Mesothelial cell of epicardium (in vitro differentiated cells): ENCODE results near the gene RERE. TPM values are rescaled to one million over a fixed set of nuclear protein-coding genes. Genes with fewer than 3 reads are reported as not detected.
A peak's percentile ranks its signal among the peaks of the same experiment; 100 is the strongest.

ENCODE experiments used
- DNase-seq, 2 experiments: peaks; one replicate each; pipeline ENCODE4 v3.0.0; 2021; ENCODE audit warnings: low spot score in 2 of 2; ENCODE audit not compliant: unreplicated experiment in 2 of 2
- H3K27ac Mint-ChIP-seq: 2 replicates; pipeline ENCODE4 v1.8.0; 2021; ENCODE audit warnings: mixed read lengths
- H3K27me3 Mint-ChIP-seq: 2 replicates; pipeline ENCODE4 v1.8.0; 2021; ENCODE audit warnings: low read depth, mixed read lengths
- H3K36me3 Mint-ChIP-seq: 2 replicates; pipeline ENCODE4 v1.8.0; 2021; ENCODE audit warnings: mixed read lengths
- H3K4me1 Mint-ChIP-seq: 2 replicates; pipeline ENCODE4 v1.8.0; 2021; ENCODE audit warnings: mixed read lengths
- H3K4me3 Mint-ChIP-seq: 2 replicates; pipeline ENCODE4 v1.8.0; 2021; ENCODE audit warnings: mild to moderate bottlenecking, moderate library complexity, mixed read lengths
- H3K9me3 Mint-ChIP-seq: 2 replicates; pipeline ENCODE4 v1.8.0; 2021; ENCODE audit warnings: mixed read lengths
- total RNA-seq: library from RNA; stranded (reverse); gene quantifications from 3 replicates; pipeline ENCODE4 v1.2.1, GENCODE V29; 2021
- TF ChIP-seq, protein P1 (sequence below): fragments of 200-600 bp; sonication (generic); IDR thresholded peaks from one replicate; pipeline ENCODE4 v1.5.0; 2021; ENCODE audit warnings: antibody characterized with exemption; ENCODE audit not compliant: unreplicated experiment

Gene RERE
- total RNA-seq, 1 donor from 2014 or later, result 187 TPM

DNA sequence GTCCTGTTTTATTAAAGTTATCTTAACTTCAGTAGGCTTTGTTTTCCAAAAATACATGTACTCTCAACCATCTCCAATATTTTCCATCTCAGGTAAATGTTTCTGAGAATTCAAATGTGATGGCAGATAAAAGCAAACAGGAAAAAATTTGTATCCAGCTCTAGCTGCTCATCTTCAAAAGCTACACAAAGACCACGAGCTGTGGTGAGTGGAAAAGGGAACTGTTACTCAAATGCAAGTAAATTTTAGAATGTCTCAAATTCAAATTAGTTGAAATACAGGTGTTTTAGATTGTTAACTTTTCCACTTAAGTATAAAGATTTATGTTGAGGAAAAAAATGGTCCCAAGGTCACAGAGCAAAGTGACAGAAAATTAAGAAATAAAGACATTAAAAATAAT lies 283.5 kb downstream of the RERE start:
- H3K27me3 Mint-ChIP-seq, result no peaks in the 10 kb centered on the region
- peak overlapping the region; percentile 30 for H3K27ac Mint-ChIP-seq
- peaks cover 38% of the 10 kb centered on the region for H3K4me1 Mint-ChIP-seq
- TF ChIP-seq, protein P1, sequence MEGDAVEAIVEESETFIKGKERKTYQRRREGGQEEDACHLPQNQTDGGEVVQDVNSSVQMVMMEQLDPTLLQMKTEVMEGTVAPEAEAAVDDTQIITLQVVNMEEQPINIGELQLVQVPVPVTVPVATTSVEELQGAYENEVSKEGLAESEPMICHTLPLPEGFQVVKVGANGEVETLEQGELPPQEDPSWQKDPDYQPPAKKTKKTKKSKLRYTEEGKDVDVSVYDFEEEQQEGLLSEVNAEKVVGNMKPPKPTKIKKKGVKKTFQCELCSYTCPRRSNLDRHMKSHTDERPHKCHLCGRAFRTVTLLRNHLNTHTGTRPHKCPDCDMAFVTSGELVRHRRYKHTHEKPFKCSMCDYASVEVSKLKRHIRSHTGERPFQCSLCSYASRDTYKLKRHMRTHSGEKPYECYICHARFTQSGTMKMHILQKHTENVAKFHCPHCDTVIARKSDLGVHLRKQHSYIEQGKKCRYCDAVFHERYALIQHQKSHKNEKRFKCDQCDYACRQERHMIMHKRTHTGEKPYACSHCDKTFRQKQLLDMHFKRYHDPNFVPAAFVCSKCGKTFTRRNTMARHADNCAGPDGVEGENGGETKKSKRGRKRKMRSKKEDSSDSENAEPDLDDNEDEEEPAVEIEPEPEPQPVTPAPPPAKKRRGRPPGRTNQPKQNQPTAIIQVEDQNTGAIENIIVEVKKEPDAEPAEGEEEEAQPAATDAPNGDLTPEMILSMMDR, result no peak
- DNase-seq, result no peak
- H3K36me3 Mint-ChIP-seq, result peaks cover 7% of the 10 kb centered on the region
- no peaks in the 10 kb centered on the region for H3K9me3 Mint-ChIP-seq
- no peak overlapping the region for H3K4me3 Mint-ChIP-seq

DNA sequence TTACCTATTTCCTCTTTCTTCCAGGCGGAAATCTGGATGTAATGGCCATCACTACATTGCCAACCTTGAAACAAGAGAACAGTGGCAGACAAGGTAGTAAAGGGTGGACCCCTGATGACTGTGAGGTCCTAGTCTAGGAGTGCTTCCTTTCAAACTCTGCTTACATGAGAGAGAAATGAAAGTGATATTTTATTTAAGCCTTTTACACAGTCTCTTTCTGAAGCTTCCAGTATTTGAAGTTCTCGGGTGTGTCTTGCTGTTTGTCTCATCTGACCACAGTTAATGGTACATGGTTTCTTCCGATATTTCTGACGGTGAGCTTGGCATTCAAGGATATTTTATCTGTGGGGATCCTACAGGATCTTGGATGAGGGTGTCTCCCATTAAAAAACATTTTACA lies 284.3 kb downstream of the RERE start:
- Mint-ChIP-seq H3K4me3 (no peak overlapping the region), H3K9me3 (no peaks in the 10 kb centered on the region), H3K27ac (peak overlapping the region; percentile 30), H3K27me3 (no peaks in the 10 kb centered on the region), H3K4me1 (peaks cover 36% of the 10 kb centered on the region), H3K36me3 (peaks cover 7% of the 10 kb centered on the region)
- TF ChIP-seq, protein P1, result no peak
- no peak for DNase-seq

DNA sequence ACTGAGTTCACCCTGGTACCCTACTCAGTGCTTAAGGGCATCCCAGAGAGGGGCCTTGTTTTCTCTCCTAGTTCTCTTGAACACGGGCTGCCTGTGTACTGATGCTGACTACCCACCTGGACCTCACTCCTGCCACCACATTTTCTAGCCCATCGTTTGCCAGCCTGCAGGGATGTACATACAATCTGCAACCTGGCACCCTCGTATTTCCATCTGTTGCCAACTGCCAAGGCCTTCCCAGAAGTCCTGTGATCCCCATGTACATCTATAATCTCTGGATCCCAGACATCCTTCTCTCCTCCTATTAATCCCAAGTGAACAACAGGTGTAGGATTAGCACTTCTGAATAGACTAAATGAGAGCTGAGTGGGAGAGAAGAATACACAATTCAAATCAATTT lies 287.5 kb downstream of the RERE start:
- no peaks in the 10 kb centered on the region for H3K9me3 Mint-ChIP-seq

DNA sequence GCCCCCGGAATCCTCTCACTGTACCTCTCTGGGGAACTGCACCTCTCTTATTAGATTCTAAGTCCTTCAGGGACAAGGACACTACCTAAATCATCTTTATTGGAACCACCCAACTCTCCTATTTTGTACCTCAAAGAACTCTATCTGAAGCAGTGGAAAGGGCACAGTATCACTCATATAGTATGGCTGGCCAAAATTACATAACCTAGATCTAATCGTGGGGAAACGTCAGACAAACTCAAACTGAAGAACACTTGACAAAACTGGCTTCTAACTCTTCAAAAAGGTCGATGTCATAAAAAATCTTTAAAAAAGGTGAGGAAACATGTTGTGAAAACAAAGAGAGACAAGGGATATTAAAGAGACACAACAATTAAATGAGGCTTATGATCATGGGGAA lies 289.5 kb downstream of the RERE start:
- H3K27ac Mint-ChIP-seq, result peak overlapping the region; percentile 86
- H3K9me3 Mint-ChIP-seq, result no peaks in the 10 kb centered on the region
- no peak for DNase-seq
- TF ChIP-seq, protein P1, result no peak
- H3K36me3 Mint-ChIP-seq, result peaks cover 10% of the 10 kb centered on the region
- H3K4me3 Mint-ChIP-seq, result no peak overlapping the region
- no peaks in the 10 kb centered on the region for H3K27me3 Mint-ChIP-seq
- peaks cover 19% of the 10 kb centered on the region for H3K4me1 Mint-ChIP-seq

More for the DNA sequence above, 287.5 kb downstream of the RERE start:
- Mint-ChIP-seq H3K4me1 (peaks cover 25% of the 10 kb centered on the region), H3K27ac (peak overlapping the region; percentile 6), H3K27me3 (no peaks in the 10 kb centered on the region), H3K36me3 (peaks cover 7% of the 10 kb centered on the region), H3K4me3 (no peak overlapping the region)
- TF ChIP-seq, protein P1, result no peak
- DNase-seq, result no peak

DNA sequence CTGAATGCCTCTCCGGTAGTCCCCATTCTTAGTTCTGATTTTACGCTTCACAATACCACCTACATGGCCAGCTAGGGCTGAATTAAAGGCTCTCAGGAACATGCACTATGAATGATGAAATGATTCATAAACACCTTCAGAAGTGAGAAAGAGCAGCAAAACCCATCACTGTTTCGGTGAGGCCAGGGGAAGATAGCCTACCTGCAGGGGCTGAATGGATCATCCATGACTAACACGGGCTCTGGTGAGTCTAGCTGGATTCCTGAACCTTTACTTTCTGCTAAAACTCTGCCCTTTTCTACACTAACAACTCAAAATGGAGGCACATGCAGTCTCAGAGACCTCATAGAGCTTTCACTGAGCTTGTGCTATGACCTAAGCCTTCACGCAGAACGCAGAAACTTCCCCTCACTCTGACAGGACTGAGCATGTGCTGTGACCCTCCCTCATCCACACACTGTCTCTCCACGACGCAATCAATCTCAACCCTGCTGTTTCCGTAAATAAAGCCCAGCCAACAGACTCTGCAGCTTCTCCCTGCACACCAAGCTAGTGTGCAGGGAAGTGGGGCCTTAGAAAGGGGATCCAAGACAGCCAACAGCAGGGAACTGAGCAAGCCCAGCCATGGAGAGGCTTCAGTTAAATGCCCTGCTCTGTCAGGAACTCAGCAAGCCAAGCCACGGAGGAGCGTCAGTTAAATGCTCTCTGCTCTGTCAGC lies 291.7 kb downstream of the RERE start:
- TF ChIP-seq, protein P1, result no peak
- no peaks in the 10 kb centered on the region for H3K9me3 Mint-ChIP-seq
- H3K36me3 Mint-ChIP-seq, result peaks cover 10% of the 10 kb centered on the region
- peak; percentile 51 to 73 for DNase-seq
- H3K27ac Mint-ChIP-seq, result no peak overlapping the region
- peaks cover 25% of the 10 kb centered on the region for H3K4me1 Mint-ChIP-seq
- no peak overlapping the region for H3K4me3 Mint-ChIP-seq
- H3K27me3 Mint-ChIP-seq, result no peaks in the 10 kb centered on the region

DNA sequence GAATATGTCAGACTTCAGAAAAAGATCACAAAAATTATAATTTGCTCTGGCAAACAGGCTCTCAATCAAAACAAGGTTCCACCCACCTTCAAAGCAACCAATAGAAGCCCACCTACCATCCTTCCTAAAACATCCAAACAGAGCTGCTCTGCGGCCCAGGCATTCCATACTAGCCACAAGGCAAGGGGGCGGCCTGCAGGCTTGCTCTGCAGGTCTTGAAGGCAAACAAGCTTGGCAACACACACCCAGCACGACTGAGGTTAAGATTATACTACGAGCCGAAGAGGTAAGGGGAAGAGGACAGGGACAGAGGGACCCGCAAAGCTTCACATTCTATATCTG lies 292.3 kb downstream of the RERE start:
- H3K27me3 Mint-ChIP-seq, result no peaks in the 10 kb centered on the region
- no peaks in the 10 kb centered on the region for H3K9me3 Mint-ChIP-seq
- H3K4me3 Mint-ChIP-seq, result no peak overlapping the region

More for the DNA sequence above, 292.3 kb downstream of the RERE start:
- peak in 1 of 2 experiments; percentile 46 for DNase-seq
- TF ChIP-seq, protein P1, result no peak
- H3K27ac Mint-ChIP-seq, result no peak overlapping the region
- peaks cover 29% of the 10 kb centered on the region for H3K4me1 Mint-ChIP-seq
- peaks cover 10% of the 10 kb centered on the region for H3K36me3 Mint-ChIP-seq
